ENCODE results near the gene ZMIZ1. TPM values are rescaled to one million over a fixed set of nuclear protein-coding genes. Genes with fewer than 3 reads are reported as not detected.

ZMIZ1 gene
- total and polyA plus RNA-seq, 4 donors = 3.9 to 19.1 (median 9.8) TPM

DNA sequence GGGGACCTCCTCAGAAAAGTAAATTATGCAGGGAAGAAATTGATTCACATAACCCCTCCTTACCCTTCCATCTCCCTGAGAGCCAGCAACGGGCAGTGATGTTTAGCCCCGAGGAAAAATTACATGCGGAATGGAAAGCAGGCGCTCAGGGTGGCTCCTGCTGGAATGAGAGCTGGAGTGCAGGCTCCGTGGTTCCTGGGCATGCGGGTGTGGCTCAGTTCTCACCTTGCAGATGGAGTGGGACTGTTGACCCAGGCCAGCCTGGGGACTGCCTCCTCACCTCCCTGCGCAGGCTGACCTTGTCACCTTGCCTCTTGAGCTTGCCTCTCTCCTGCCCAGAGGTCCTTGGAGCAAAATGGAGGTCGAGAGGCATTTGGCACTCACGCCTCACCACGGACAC, 195.2 kb downstream of the ZMIZ1 start (continued):
- no peak for TF ChIP-seq HNF4G (IDR thresholded peaks at IDR 0.05)
- no peak for TF ChIP-seq EGR1 (IDR thresholded peaks at IDR 0.05; ENCODE audit: low read depth in 2 of 2)
- no peak for TF ChIP-seq JUND (IDR thresholded peaks at IDR 0.05)

DNA sequence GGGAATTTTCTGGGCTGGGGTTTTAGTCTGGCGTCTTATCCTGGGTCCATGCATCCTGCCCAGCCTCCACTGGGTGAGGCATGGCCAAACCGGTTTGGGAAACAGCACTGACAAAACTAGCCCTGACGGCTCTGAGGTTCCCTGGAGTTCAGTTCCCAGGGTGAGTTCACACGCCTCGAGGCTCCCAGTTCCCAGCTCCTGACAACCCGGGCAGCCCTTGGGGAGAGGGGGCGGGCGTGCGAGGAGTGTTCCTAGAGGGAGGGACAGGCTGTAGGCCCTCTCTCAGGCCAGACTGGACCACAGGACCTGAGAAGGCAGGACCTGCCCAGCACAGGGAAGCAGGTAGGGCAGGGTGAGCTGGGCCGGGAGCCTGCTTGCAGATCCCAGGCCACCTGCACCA, 196.2 kb downstream of the ZMIZ1 start:
- 81% methylated on average over 10 of the region's 10 CpGs for WGBS
- no peak for DNase-seq (ENCODE audit: low spot score)
- no peak for TF ChIP-seq TAF1 (conservative IDR thresholded peaks at IDR 0.05)
- no peak for TF ChIP-seq FOXA2 (IDR thresholded peaks at IDR 0.05)
- no peak for TF ChIP-seq EGR1 (IDR thresholded peaks at IDR 0.05; ENCODE audit: low read depth in 2 of 2)
- TF ChIP-seq HNF4A (conservative IDR thresholded peaks at IDR 0.05) = no peak
- no peak for TF ChIP-seq NR2F2 (IDR thresholded peaks at IDR 0.05)
- TF ChIP-seq YY1 (IDR thresholded peaks at IDR 0.05) = no peak
- TF ChIP-seq HNF4G (IDR thresholded peaks at IDR 0.05) = no peak
- no peak for TF ChIP-seq FOXA1 (IDR thresholded peaks at IDR 0.05)
- TF ChIP-seq, protein P1, sequence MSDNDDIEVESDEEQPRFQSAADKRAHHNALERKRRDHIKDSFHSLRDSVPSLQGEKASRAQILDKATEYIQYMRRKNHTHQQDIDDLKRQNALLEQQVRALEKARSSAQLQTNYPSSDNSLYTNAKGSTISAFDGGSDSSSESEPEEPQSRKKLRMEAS (IDR thresholded peaks at IDR 0.05) = no peak
- no peak for TF ChIP-seq JUND (IDR thresholded peaks at IDR 0.05)
- no peak for TF ChIP-seq GABPA (IDR thresholded peaks at IDR 0.05 in 1 of 2, conservative IDR thresholded peaks at IDR 0.05 in 1 of 2)
- no peak for TF ChIP-seq SP1 (IDR thresholded peaks at IDR 0.05)
- no peak for TF ChIP-seq REST (IDR thresholded peaks at IDR 0.05)
- TF ChIP-seq, protein P2, sequence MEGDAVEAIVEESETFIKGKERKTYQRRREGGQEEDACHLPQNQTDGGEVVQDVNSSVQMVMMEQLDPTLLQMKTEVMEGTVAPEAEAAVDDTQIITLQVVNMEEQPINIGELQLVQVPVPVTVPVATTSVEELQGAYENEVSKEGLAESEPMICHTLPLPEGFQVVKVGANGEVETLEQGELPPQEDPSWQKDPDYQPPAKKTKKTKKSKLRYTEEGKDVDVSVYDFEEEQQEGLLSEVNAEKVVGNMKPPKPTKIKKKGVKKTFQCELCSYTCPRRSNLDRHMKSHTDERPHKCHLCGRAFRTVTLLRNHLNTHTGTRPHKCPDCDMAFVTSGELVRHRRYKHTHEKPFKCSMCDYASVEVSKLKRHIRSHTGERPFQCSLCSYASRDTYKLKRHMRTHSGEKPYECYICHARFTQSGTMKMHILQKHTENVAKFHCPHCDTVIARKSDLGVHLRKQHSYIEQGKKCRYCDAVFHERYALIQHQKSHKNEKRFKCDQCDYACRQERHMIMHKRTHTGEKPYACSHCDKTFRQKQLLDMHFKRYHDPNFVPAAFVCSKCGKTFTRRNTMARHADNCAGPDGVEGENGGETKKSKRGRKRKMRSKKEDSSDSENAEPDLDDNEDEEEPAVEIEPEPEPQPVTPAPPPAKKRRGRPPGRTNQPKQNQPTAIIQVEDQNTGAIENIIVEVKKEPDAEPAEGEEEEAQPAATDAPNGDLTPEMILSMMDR (IDR thresholded peaks at IDR 0.05; ENCODE audit: low read depth, low read length, missing input control) = no peak
- TF ChIP-seq, protein P3, sequence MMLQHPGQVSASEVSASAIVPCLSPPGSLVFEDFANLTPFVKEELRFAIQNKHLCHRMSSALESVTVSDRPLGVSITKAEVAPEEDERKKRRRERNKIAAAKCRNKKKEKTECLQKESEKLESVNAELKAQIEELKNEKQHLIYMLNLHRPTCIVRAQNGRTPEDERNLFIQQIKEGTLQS (IDR thresholded peaks at IDR 0.05) = no peak
- Histone ChIP-seq H3K9me3 (ENCODE audit: control insufficient read depth in 4 of 4, low read length in 3 of 4) (no peaks in the 10 kb centered on the region), H3K27me3 (ENCODE audit: control insufficient read depth in 4 of 4, insufficient read depth in 4 of 4, low read length in 3 of 4) (no peaks in the 10 kb centered on the region), H3K36me3 (ENCODE audit: control insufficient read depth in 4 of 4, insufficient read depth in 3 of 4, low read depth in 1 of 4, low read length in 3 of 4) (peaks cover 0 to 4% (median 0%) of the 10 kb centered on the region in 4 donors), H3K4me3 (ENCODE audit: low read depth in 1 of 3, low read length in 3 of 3) (no peak overlapping the region), H3K27ac (ENCODE audit: low read depth in 1 of 2, low read length in 2 of 2) (peak overlapping the region in 1 of 2 donors; percentile 26), H3K9ac (ENCODE audit: low read depth in 1 of 2, low read length in 2 of 2) (no peak overlapping the region), H3K4me1 (ENCODE audit: control insufficient read depth in 4 of 4, insufficient read depth in 4 of 4, low read length in 3 of 4) (peaks cover 1 to 20% (median 4%) of the 10 kb centered on the region in 4 donors)

DNA sequence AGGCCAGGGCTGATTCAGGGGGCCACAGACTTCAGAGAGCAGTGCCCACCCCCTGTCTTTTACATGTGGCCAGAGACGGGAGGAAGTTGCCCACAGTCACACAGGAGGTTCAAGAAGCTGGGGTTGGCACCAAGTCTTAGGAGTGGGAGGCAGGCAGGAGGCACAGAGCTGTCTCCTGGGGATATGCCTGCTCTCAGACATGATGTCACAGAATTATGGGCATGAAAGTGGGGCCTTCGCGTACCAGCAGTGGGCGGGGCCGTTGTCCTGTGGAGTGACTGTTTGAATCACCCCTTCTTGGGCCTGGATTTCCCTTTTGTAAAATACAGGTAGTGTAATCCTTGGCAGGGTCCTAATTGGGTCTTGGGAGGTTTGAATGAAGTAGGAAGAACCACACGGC, 197.3 kb downstream of the ZMIZ1 start:
- Histone ChIP-seq H3K9me3 (ENCODE audit: control insufficient read depth in 4 of 4, low read length in 3 of 4) (no peaks in the 10 kb centered on the region), H3K4me3 (ENCODE audit: low read depth in 1 of 3, low read length in 3 of 3) (no peak overlapping the region), H3K36me3 (ENCODE audit: control insufficient read depth in 4 of 4, insufficient read depth in 3 of 4, low read depth in 1 of 4, low read length in 3 of 4) (peaks cover 0 to 4% (median 0%) of the 10 kb centered on the region in 4 donors), H3K9ac (ENCODE audit: low read depth in 1 of 2, low read length in 2 of 2) (no peak overlapping the region), H3K4me1 (ENCODE audit: control insufficient read depth in 4 of 4, insufficient read depth in 4 of 4, low read length in 3 of 4) (peaks cover 1 to 22% (median 4%) of the 10 kb centered on the region in 4 donors), H3K27ac (ENCODE audit: low read depth in 1 of 2, low read length in 2 of 2) (peak overlapping the region; percentile 77 to 80), H3K27me3 (ENCODE audit: control insufficient read depth in 4 of 4, insufficient read depth in 4 of 4, low read length in 3 of 4) (no peaks in the 10 kb centered on the region)
- DNase-seq (ENCODE audit: low spot score) = no peak
- 76% methylated on average over 6 of the region's 6 CpGs for WGBS
- TF ChIP-seq HNF4A (conservative IDR thresholded peaks at IDR 0.05) (no peak), GABPA (IDR thresholded peaks at IDR 0.05 in 1 of 2, conservative IDR thresholded peaks at IDR 0.05 in 1 of 2) (no peak), YY1 (IDR thresholded peaks at IDR 0.05) (no peak), REST (IDR thresholded peaks at IDR 0.05) (no peak), NR2F2 (IDR thresholded peaks at IDR 0.05) (no peak), ZBTB33 (IDR thresholded peaks at IDR 0.05) (no peak), RXRA (IDR thresholded peaks at IDR 0.05) (no peak), SP1 (IDR thresholded peaks at IDR 0.05) (no peak), TAF1 (conservative IDR thresholded peaks at IDR 0.05) (no peak), JUND (IDR thresholded peaks at IDR 0.05) (no peak), EGR1 (IDR thresholded peaks at IDR 0.05; ENCODE audit: low read depth in 2 of 2) (no peak), HNF4G (IDR thresholded peaks at IDR 0.05) (no peak)
- TF ChIP-seq, protein P1 (IDR thresholded peaks at IDR 0.05) = no peak
- TF ChIP-seq, protein P3 (IDR thresholded peaks at IDR 0.05) = no peak
